ENCODE measurements around the gene TBPL2. TPM values are rescaled to one million over a fixed set of nuclear protein-coding genes. Genes with fewer than 3 reads are reported as not detected.

The TBPL2 gene
- total RNA-seq, 1 donor from 2014 or later, result not detected

DNA sequence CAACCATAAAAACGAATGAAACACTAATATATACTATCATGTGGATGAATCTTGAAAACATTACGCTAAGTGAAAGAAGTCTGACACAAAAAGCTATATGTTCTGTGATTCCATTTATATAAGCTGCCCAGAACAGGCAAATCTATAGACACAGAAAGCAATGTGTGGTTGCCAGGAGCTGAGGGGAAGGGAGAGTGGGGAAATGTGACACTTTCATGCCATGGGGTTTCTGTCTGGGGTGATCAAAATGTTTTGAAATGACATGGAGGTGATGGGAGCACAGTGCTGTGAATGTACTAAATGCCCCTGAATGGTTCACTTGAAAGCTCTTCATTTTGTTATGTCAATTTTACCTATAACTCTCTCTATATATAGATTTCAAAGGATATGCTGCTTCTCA is 58.9 kb downstream of the TBPL2 start:
- ATAC-seq, result no peak
- DNase-seq (ENCODE audit: missing footprints), result no peak
- intact Hi-C loops (cut with DNase I), result no loop called here

DNA sequence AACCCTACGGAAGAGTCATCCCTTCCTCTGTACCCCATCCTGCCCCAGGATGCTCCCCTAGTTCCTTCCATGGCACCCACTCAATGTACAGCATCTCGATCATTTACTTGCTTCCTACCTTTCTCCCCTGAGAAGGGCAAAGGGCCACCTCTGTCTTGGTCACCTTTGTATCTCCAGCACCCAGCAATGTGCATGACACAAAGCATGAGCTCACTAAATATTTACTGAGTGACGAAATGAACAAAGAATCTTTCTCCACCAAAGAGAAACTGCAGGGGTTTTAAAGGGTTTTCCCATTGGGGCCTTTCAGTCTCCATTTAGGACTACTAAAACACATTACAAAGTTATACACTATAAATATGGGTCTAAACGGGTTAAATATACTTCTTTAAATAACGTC is 59.4 kb downstream of the TBPL2 start:
- DNase-seq (ENCODE audit: missing footprints), result no peak
- ATAC-seq, result no peak
- intact Hi-C loops (cut with DNase I), result no loop called here

DNA sequence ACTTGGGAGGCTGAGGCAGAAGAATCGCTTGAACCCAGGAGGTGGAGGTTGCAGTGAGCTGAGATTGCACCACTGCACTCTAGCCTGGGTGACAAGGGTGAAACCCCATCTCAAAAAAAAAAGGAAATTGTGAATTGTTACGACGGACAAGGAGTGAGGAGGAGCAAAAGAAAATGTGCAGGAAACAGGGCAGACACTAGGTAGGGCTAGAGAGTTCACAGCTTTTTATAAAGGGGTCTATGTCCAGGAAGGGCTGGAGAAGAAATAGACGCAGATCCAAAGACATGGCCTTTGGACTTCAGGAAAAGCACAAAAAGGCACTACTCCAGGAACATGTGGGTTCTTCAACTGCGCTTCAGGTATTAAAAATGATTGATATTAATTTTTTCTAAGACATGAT is 63.2 kb downstream of the TBPL2 start:
- intact Hi-C loops (cut with DNase I), result no loop called here
- DNase-seq (ENCODE audit: missing footprints) (no peak), ATAC-seq (no peak)

DNA sequence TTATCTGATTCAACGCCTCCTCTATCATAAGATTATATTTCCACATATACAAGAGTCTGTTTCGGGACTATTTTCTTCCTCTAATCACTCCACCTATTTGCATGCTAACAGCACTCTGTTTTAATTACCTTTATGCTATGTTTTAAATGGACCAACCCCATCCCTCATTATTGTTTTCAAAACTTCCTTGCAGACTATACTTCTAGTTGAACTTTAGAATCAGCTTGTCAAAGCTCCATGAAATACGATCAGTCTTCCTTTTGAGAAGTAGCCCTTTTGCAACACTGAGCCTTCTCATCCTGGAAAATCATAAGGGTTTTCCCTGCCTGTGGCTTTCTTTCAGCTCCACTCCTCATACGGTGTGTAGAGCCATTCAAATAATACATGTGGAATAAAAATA is 65.6 kb downstream of the TBPL2 start:
- ATAC-seq (no peak), DNase-seq (ENCODE audit: missing footprints) (no peak)
- intact Hi-C loops (cut with DNase I), result no loop called here

DNA sequence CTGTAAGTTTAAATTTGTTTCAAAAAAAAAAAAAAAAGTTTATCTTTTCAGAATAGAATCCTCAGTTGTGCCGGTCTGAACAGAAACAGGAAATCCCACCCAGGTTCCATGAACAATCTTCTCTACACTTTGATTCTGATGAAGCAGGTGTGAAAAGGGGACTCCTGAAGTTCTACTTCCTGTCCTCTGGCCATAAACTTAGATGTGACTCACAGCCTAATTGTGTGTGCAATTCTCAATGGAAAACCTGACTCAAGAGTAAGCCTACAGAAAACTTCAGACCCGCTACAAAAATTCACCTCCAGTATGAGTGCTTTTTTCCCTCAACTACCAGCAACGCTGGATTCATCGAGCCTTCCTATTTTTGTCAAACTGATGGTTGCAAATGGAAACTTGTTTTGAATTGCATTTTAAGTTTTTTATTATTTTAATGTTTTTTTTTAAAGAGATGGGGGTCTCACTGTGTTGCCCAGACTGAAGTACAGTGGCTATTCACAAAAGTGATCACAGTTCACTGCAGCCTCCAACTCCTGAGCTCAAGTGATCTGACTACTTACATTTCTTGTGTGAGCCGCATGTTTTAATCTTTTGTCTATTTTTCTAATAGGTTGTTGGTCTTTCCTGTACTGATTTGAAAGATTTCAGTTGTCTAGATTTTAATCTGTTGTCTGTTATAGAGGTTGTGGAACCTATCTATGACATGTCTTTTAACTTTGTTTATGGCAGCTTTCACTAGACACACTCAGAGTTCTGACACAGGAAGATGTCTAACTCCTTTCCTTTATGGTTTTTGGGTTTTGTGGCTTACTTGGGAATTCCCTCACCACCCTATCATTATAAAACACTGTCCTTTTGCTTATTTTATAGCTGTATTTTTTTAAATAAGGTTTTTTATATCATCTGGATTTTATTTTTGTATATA is 66.4 kb downstream of the TBPL2 start:
- no peak for ATAC-seq
- DNase-seq (ENCODE audit: missing footprints), result no peak
- intact Hi-C loops (cut with DNase I), result no loop called here

DNA sequence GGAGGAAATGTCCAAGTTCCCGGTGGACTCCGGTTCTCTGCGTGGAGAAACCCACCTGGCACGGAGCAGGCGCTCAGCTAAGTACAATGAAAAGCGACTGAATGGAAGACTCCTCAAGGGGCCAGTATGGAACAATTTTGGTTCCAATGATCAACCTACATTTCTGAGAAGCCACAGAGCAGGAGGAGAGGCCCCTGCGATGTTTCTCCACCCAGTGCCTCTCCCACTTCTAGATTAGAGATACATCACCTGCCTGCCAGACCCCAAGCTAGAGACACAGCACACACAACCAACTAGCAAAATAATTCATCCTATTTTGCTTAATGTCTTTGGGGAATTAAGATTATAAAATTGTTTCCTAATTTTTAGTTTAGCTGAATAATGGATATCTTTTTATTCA is 67.6 kb downstream of the TBPL2 start:
- DNase-seq (ENCODE audit: missing footprints) (no peak), ATAC-seq (no peak)
- intact Hi-C loops (cut with DNase I), result no loop called here

DNA sequence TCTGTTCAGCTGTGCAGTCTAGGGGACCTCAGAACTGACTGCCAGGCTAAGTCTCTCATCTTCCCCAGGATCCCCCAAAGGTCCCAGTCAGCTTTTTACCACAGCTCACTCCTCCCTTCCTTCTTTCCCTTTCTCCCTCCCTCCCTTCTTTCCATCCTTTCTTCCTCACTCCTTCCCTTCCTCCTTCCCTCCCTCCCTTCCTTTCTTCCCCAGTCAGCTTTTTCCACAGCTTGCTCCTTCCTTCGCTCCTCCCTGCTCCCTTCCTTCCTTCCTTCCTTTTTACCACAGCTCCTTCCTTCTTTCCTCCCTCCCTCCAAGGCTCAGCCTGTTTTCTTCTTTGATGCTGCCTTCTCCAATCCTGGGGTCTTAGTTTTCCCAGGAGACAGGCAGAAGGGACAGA is 68.0 kb downstream of the TBPL2 start:
- intact Hi-C loops (cut with DNase I), result no loop called here
- ATAC-seq (no peak), DNase-seq (ENCODE audit: missing footprints) (no peak)

DNA sequence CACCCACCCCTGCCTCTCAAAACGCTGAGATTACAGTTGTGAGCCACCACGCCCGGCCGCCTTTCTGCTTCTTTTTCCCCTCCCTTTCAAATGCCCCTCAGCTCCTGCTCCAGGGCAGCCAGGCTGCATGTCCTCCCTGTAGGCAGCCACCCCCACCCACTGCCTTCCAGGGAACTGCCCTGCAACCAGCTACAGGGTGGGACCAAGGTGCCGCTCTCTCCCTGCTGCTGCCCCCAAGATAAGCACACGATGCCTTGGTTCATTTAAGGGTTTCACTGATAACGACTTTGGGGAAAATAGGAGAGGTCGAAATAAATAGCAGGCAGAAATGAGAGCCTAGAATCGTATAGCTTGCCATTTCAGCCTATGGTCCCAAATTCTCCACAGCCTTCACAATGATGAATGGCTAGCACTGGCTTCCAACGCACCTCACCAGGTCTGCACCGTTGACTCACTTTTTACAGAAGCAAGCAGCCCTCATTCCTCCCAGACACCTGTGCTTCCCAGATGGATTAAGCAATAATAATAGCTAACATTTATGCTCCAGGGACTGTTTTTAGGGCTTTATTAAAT is 69.4 kb downstream of the TBPL2 start:
- no peak for DNase-seq (ENCODE audit: missing footprints)
- ATAC-seq, result no peak
- intact Hi-C loops (cut with DNase I), result no loop called here

DNA sequence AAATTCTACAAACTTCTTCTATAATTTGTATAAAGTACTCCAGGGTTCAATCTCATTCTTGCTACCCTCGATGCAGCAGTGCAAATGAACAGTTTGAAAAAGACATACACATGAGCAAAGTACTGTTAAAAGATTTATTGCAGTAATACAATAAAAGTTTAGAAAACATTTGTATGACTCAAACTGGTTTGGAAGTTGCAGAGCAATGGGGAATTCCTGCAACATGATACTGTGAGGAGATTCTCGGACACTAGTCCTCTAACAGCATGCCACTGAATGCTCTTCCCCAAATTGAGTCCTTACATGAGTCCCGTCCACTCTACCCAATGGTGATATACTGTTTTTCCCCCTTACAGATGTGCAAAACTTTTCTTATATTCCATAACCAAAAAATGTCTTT is 74.1 kb downstream of the TBPL2 start:
- no peak for ATAC-seq
- DNase-seq (ENCODE audit: missing footprints), result no peak
- intact Hi-C loops (cut with DNase I), result no loop called here

Other genes starting within 250 kb of the TBPL2 start
- 0.51 TPM for gene DLGAP5, start 249.0 kb downstream of the TBPL2 start, total RNA-seq
- gene FBXO34, start 169.2 kb downstream of the TBPL2 start, total RNA-seq, result 24.5 TPM
- 12.8 TPM for gene ATG14, start 28.8 kb downstream of the TBPL2 start, total RNA-seq
- 288 TPM for gene KTN1, start 139.6 kb upstream of the TBPL2 start, total RNA-seq